CD14-positive monocyte (primary cell): Measurements from ENCODE around the gene UBE2E1. TPM values are rescaled to one million over a fixed set of nuclear protein-coding genes. Genes with fewer than 3 reads are reported as not detected.

Experiments
- DNase-seq, 3 donors: peaks; one replicate each; pipeline ENCODE4 v3.0.0-alpha.2; 2011 to 2022
- H2AFZ ChIP-seq: 2 replicates; pipeline ENCODE4 v1.6.0; 2012; ENCODE audit warnings: mild to moderate bottlenecking, low read depth, low read length, inconsistent platforms; ENCODE audit not compliant: insufficient read depth, poor library complexity, severe bottlenecking
- H3K27ac ChIP-seq, 2 donors: 1 replicate in 1 of 2; 2 replicates in 1 of 2; pipeline ENCODE4 v1.5.1; 2012 to 2013; ENCODE audit warnings: low read length in 2 of 2, control low read depth in 1 of 2, inconsistent platforms in 1 of 2, low read depth in 1 of 2, mild to moderate bottlenecking in 1 of 2
- H3K27me3 ChIP-seq, 2 donors: one replicate each; pipeline versions ENCODE4 v1.6.0 to v1.6.1; 2011 to 2013; ENCODE audit warnings: low read length in 2 of 2; ENCODE audit not compliant: control insufficient read depth in 2 of 2, insufficient read depth in 2 of 2
- H3K36me3 ChIP-seq, 2 donors: replicated peaks in 1 of 2; 1 replicate in 1 of 2; 2 replicates in 1 of 2; pipeline versions ENCODE4 v1.5.1 to v1.6.1; 2012 to 2013; ENCODE audit warnings: low read length in 2 of 2, control low read depth in 1 of 2, inconsistent platforms in 1 of 2, mild to moderate bottlenecking in 1 of 2; ENCODE audit not compliant: insufficient read depth in 2 of 2, control insufficient read depth in 1 of 2
- H3K4me1 ChIP-seq, 2 donors: 1 replicate in 1 of 2; 2 replicates in 1 of 2; pipeline versions ENCODE4 v1.5.1 to v1.6.1; 2012 to 2013; ENCODE audit warnings: low read length in 2 of 2, control low read depth in 1 of 2, inconsistent platforms in 1 of 2, mild to moderate bottlenecking in 1 of 2, moderate library complexity in 1 of 2; ENCODE audit not compliant: insufficient read depth in 2 of 2, control insufficient read depth in 1 of 2
- H3K4me2 ChIP-seq: replicated peaks from 2 replicates; pipeline ENCODE3; 2012; ENCODE audit warnings: low read length, moderate library complexity, mild to moderate bottlenecking; ENCODE audit not compliant: poor library complexity, severe bottlenecking; ENCODE audit errors: extremely low read depth
- H3K4me3 ChIP-seq, 3 experiments: fragments of 200-600 bp in 1 of 3; sonication (generic) in 1 of 3; replicated peaks in 1 of 3; 1 replicate in 2 of 3; 2 replicates in 1 of 3; pipeline ENCODE4 v1.5.1; 2011 to 2013; ENCODE audit warnings: low read length in 3 of 3, mild to moderate bottlenecking in 3 of 3, control low read depth in 2 of 3, low read depth in 2 of 3, inconsistent platforms in 1 of 3, moderate library complexity in 1 of 3
- H3K79me2 ChIP-seq: 2 replicates; pipeline ENCODE4 v1.6.0; 2012; ENCODE audit warnings: mild to moderate bottlenecking, control low read depth, inconsistent platforms, low read length, moderate library complexity; ENCODE audit not compliant: insufficient read depth
- H3K9ac ChIP-seq: 2 replicates; pipeline ENCODE4 v1.6.0; 2017; ENCODE audit warnings: low read length, mild to moderate bottlenecking; ENCODE audit not compliant: insufficient read depth, poor library complexity, severe bottlenecking
- H3K9me3 ChIP-seq, 2 donors: replicated peaks in 1 of 2; 1 replicate in 1 of 2; 2 replicates in 1 of 2; pipeline versions ENCODE4 v1.5.1 to v1.6.1; 2012 to 2013; ENCODE audit warnings: low read length in 2 of 2, control low read depth in 1 of 2; ENCODE audit not compliant: control insufficient read depth in 1 of 2, insufficient read depth in 1 of 2
- H4K20me1 ChIP-seq: 2 replicates; pipeline ENCODE4 v1.6.0; 2012; ENCODE audit warnings: mild to moderate bottlenecking, low read length, control low read depth, moderate library complexity; ENCODE audit not compliant: insufficient read depth
- H3K27ac Mint-ChIP-seq, 7 donors: one replicate each; pipeline ENCODE4 v1.8.0; 2020; ENCODE audit warnings: mild to moderate bottlenecking in 7 of 7, mixed read lengths in 7 of 7, moderate library complexity in 6 of 7, inconsistent platforms in 2 of 7
- H3K27me3 Mint-ChIP-seq, 3 donors: one replicate each; pipeline ENCODE4 v1.8.0; 2021 to 2022; ENCODE audit warnings: low read depth in 3 of 3, mild to moderate bottlenecking in 3 of 3, mixed read lengths in 3 of 3, moderate library complexity in 3 of 3, inconsistent platforms in 1 of 3
- H3K36me3 Mint-ChIP-seq, 2 donors: one replicate each; pipeline ENCODE4 v1.8.0; 2020; ENCODE audit warnings: mixed read lengths in 2 of 2, inconsistent platforms in 1 of 2, mild to moderate bottlenecking in 1 of 2
- H3K4me1 Mint-ChIP-seq: one replicate; pipeline ENCODE4 v1.8.0; 2020; ENCODE audit warnings: mild to moderate bottlenecking, mixed read lengths
- H3K4me3 Mint-ChIP-seq, 2 donors: one replicate each; pipeline ENCODE4 v1.8.0; 2020; ENCODE audit warnings: mild to moderate bottlenecking in 2 of 2, mixed read lengths in 2 of 2, moderate library complexity in 1 of 2
- H3K9me3 Mint-ChIP-seq, 7 donors: one replicate each; pipeline ENCODE4 v1.8.0; 2020 to 2022; ENCODE audit warnings: mixed read lengths in 7 of 7, mild to moderate bottlenecking in 6 of 7, moderate library complexity in 6 of 7, inconsistent platforms in 2 of 7
- CTCF ChIP-seq: fragments of 200-600 bp; IDR thresholded peaks from one replicate; pipeline ENCODE4 v1.8.0; 2022; ENCODE audit warnings: antibody characterized with exemption, mild to moderate bottlenecking
- WGBS: methylation state at CpG from one replicate; pipeline ENCODE4 v1.1.5; 2013; ENCODE audit warnings: missing lambda C conversion rate; ENCODE audit not compliant: insufficient coverage; 5-methylcytosine and 5-hydroxymethylcytosine counted together
- intact Hi-C, 2 donors: fragments of 100-400 bp; cut with micrococcal nuclease; formaldehyde crosslinking; loops; one replicate each; pipeline versions ENCODE4 v1.15.0 to v1.15.1; 2023
- polyA plus RNA-seq, 3 donors: library from polyadenylated mRNA; depleted of rRNA in 1 of 3; unstranded in 2 of 3; stranded (reverse) in 1 of 3; fragments of 300-500 nt in 2 of 3; fragments of >200 nt in 1 of 3; fragmentation: Illumina TruSeq in 2 of 3; gene quantifications; 1 replicate in 2 of 3; 2 replicates in 1 of 3; pipeline ENCODE4 v1.2.3, GENCODE V29; 2012 to 2021

Gene UBE2E1
- polyA plus RNA-seq, 3 donors = 31.3 to 60.2 (median 34.6) TPM

- H3K4me3 ChIP-seq = no peak overlapping the region
- no peaks in the 10 kb centered on the region for H3K27me3 ChIP-seq
- no peak overlapping the region for H3K9ac ChIP-seq
- H3K27ac ChIP-seq = no peak overlapping the region
- no peak overlapping the region for H3K4me3 Mint-ChIP-seq
- intact Hi-C loops = no loop called here
- peaks cover 98% of the 10 kb centered on the region for H4K20me1 ChIP-seq
- DNase-seq = no peak
- no peak overlapping the region for H2AFZ ChIP-seq
- H3K36me3 Mint-ChIP-seq = peaks cover 31 to 43% of the 10 kb centered on the region in 2 donors
- peaks cover 16 to 21% of the 10 kb centered on the region in 2 donors for H3K4me1 ChIP-seq
- H3K4me2 ChIP-seq = no peak overlapping the region
- H3K27me3 Mint-ChIP-seq = peaks cover 0 to 1% (median 0%) of the 10 kb centered on the region in 3 donors
- peaks cover 11 to 23% of the 10 kb centered on the region in 2 donors for H3K36me3 ChIP-seq
- H3K27ac Mint-ChIP-seq = no peak overlapping the region
- no peaks in the 10 kb centered on the region for H3K9me3 Mint-ChIP-seq
- no peak for TF ChIP-seq CTCF
- WGBS = no CpG with 5 or more reads among the region's 3 CpGs
- no peaks in the 10 kb centered on the region for H3K9me3 ChIP-seq
- peaks cover 81% of the 10 kb centered on the region for H3K79me2 ChIP-seq
- H3K4me1 Mint-ChIP-seq = peaks cover 45% of the 10 kb centered on the region
Observed at GRCh38 chr3:23815879-23816278, 10.1 kb downstream of the UBE2E1 start.

GRCh38 chr3:23816721-23817120 lies 11.0 kb downstream of the UBE2E1 start:
- no peak for DNase-seq
- H3K4me1 ChIP-seq = peaks cover 10 to 13% of the 10 kb centered on the region in 2 donors
- H3K4me3 ChIP-seq = no peak overlapping the region
- H3K9me3 ChIP-seq = no peaks in the 10 kb centered on the region
- H3K27ac ChIP-seq = no peak overlapping the region
- peaks cover 81% of the 10 kb centered on the region for H3K79me2 ChIP-seq
- TF ChIP-seq CTCF = no peak
- no peaks in the 10 kb centered on the region for H3K27me3 ChIP-seq
- H3K9me3 Mint-ChIP-seq = no peaks in the 10 kb centered on the region
- H3K9ac ChIP-seq = no peak overlapping the region
- H3K36me3 Mint-ChIP-seq = peaks cover 33 to 37% of the 10 kb centered on the region in 2 donors
- peaks cover 98% of the 10 kb centered on the region for H4K20me1 ChIP-seq
- H3K27me3 Mint-ChIP-seq = peaks cover 0 to 1% (median 0%) of the 10 kb centered on the region in 3 donors
- H3K4me2 ChIP-seq = no peak overlapping the region
- H3K27ac Mint-ChIP-seq = no peak overlapping the region
- no peak overlapping the region for H2AFZ ChIP-seq
- H3K4me3 Mint-ChIP-seq = no peak overlapping the region
- no CpG with 5 or more reads among the region's 2 CpGs for WGBS
- peaks cover 45% of the 10 kb centered on the region for H3K4me1 Mint-ChIP-seq
- peaks cover 11 to 21% of the 10 kb centered on the region in 2 donors for H3K36me3 ChIP-seq
- intact Hi-C loops = no loop called here
